AG08395 (cell line): ENCODE measurements around the gene CFAP90.

Experiments
- DNase-seq: peaks from one replicate; pipeline ENCODE4 v3.0.0; 2012; ENCODE audit warnings: mixed read lengths, low spot score

Gene CFAP90

DNA sequence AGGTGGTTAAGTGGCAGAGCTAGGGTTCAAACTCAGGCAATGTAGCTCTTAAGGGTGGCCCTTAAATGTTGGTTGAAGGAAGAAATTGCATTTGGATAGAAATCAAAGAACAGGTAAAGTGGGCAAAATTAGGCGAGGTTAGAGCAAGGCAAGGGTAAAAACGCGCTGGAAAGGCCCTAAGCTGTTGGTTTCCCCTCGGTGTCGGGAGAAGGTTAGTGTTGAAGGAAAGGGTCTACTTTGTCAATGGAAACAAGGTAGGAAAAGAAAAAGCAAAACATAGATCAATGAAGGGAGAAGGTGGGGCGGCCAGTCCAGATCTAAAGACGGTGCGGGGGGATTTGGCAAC is 17.5 kb upstream of the CFAP90 start:
- no peak for DNase-seq

DNA sequence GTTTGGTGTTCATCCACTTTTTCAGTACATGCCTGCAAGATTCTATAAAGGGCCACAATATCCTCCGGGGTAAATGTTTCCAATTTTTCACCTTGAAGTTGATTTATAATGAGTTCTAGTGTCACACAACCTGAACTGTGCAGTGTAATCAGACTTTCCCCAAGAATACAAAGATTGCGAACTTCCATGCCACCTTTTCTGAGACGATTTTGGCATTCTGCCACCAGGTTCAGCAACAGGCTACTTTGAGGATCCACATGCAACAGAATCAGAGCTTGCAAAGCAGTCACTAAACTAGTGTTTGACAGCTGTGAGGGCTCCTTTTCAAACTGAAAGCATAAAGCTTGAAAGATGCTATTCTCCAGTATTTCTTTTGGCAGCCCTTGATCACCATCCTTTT is 16.3 kb upstream of the CFAP90 start:
- no peak for DNase-seq

DNA sequence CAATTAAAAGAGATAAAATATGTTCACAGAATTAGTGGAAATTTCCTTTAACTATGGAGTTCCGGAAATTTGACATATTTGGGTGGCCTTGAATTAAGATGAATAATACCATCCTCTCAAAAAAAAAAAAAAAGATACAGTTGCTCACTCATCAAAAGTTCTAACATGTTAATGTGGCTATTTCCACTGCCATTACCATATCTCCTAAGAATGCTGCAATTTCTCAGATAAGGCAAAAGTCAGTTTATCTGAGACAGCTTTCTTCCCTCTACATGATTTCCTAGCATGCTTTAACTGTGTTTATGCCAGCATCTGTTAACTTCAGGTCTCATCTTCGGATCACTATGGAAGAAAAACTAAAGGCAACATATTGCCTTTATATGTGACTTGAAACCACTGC is 15.3 kb upstream of the CFAP90 start:
- DNase-seq: no peak

DNA sequence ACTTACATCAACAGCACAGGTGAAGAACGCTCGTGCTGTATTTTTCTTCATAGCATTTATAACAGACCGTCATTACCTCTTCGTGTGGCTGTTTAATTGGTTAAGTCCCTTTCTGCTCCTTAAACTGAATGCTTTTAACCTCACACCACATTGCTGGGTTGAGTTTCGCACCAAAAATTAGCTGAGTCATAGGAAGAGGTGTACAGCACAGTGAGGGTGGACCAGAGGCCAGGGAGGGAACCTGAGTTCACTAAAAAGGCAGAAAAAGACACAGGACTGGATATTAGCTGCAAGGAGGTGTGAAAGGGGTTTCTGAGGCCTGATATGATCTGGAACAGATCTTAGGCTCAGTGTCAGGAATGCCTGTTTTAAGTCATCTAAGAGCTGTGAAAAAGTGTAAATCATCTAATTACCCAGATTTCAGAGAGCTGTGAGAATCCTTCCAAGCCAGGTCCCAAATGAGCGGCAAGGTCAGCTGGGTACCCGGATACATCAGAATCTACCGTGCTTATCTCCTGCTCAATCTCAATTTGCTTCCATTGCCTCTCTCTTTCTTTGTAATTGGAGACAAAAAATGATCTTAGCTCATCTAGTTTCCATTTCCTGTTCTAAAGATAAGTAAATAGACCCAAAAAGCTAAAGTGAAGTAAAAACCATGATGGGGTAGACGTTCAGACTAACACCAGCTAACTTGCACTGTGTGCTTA is 7.1 kb upstream of the CFAP90 start:
- no peak for DNase-seq

GRCh38 chr5:7857361-7857760 is 6.4 kb upstream of the CFAP90 start:
- no peak for DNase-seq

DNA sequence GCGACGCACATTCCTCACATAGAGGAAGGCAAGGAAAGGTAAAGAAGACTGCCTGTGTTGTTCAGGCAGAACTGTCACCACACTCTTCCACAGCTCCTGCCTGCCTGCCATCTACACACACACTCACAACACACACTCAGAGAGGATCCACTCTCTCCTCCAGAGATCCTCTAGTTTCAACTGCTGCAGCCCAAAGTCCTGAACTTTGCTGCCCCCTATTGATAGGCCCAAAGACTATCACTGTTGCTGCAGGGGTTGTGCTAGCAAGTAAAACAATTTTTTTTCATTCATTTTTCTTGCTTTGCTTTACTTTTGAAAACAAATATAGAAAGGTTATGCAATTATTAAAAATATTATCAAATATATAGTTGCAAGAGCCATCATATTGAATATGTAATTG is 5.9 kb upstream of the CFAP90 start:
- DNase-seq: no peak

DNA sequence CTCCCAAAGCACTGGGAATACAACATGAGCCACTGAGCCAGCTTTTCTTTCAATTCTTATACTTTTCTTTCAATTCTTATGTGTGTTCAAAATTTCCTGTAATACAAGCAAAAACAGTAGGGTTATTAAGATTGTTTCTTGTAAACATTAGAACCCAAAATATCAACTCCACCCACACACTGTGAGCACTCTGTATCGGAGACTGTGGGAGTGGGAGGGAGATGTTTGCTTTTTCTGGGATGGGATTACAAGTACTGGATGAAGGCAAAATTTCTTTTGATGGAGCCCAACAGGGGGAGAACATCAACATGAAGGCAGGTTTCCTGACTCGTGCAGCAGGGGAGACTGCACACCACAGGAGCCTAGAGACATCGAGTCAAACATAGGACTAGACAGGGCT is 4.7 kb upstream of the CFAP90 start:
- DNase-seq: no peak

GRCh38 chr5:7852988-7853387 is 2.1 kb upstream of the CFAP90 start:
- no peak for DNase-seq

- DNase-seq: no peak
Observed at GRCh38 chr5:7852542-7852941, 1.6 kb upstream of the CFAP90 start.

- DNase-seq: no peak
Observed at GRCh38 chr5:7851617-7852289, 820 bp upstream of the CFAP90 start.

DNA sequence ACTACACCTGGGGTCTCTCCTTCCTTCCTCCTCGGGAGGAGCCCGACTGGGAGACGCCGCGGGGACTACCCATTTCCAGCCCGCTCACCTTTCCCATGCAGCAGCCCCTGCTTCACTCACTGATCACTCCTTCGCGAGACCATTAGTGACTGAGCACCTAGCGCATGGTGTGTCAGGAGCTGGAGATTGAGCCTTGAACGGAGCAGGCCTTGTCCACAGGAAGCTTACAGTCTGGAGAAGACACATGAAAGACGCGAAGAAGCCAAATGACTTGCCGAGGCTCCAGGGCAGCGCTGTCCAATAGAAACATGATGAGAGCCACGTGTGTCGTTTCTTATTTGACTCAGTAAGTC is 283 bp upstream of the CFAP90 start:
- DNase-seq: no peak

DNA sequence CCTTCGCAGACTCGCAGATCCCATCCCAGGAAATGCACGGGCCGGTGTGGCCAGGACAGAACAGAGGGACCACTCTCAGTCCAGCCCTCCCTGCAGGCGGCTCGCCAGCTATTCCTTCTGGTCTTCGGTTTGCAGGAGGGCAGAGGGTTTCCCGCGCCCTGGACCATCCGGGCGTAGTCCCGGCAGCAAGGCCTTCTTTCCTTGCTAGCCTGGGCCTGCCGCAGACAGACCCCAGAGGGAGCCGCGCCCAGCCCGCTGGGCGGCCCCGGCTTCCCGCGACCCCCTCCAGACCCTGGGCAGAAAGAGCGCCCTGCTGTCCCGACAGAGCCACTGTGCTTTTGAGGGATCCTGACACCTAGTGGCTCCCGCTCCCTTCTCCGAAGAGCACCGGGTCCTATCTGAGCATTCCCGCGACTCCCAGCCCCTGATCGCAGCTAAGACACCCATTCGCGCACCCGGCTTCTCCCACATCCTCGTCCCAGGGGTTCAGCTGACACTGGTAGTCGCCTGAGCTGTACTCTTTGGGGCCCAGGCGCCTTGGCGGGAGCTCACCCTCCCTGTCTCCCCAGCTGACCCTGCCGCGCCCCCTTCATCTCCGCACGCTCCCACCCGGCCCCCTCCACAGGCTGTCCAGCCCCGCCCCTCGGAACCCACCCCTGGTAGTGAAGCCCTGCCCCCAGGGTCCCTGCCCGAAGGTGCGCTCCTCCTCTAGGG is 1.1 kb downstream of the CFAP90 start:
- no peak for DNase-seq

DNA sequence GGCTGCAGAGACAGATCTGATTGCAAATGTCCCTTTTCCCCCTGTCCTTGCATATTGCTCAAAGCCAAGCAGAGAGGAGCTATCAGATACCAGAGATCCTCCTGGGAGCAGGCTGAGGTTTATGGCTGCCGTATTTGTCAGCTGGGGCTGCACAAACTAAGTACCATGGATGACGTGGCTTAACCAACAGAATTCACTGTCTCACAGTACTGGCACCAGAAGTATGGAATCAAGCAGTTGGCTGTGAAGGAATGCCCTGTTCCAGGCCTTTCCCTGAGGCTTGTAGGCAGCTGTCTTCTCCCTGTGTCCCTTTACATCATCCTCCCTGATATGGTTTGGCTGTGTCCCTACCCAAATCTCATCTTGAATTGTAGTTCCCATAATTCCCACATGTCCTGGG is 2.6 kb downstream of the CFAP90 start:
- peak; percentile 31 for DNase-seq

DNA sequence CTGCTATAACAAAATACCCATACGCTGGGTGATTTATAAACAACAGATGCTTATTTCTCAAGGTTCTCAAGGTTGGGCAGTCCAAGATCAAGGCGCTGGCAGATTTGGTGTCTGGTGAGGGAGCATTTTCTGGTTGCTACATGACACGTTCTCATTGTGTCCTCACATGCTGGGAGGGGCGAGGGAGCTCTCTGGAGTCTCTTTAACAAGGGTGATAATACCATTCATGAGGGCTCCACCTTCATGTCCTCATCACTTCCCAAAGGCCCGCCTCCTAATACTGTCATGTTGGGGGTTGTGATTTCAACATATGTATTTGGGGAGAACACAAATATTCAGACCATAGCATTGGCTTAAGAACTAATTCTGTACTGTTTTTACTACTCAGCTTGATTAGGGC is 4.6 kb downstream of the CFAP90 start:
- no peak for DNase-seq

DNA sequence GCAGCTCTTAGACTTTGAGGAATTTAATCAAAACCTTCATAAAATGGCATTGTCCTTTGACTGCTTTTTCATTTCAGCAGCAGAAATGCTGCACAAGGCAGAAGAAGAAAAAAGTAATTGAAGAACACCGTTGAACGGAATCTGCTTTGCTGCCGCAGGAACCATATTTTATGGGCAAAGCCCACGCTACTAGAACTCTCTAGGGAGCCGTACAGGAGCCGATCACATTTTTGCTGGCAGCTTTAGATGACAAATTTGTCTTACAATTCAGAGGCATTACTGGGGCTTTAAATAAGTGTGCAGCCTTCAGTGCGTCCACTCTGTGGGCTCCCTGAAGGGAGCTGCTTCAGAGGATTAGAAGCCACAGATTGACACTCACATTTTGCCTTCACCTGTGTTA is 5.4 kb downstream of the CFAP90 start:
- DNase-seq: no peak

- DNase-seq: no peak
Observed at GRCh38 chr5:7844901-7845300, 6.0 kb downstream of the CFAP90 start.

GRCh38 chr5:7842531-7842930 is 8.4 kb downstream of the CFAP90 start:
- DNase-seq: no peak

DNA sequence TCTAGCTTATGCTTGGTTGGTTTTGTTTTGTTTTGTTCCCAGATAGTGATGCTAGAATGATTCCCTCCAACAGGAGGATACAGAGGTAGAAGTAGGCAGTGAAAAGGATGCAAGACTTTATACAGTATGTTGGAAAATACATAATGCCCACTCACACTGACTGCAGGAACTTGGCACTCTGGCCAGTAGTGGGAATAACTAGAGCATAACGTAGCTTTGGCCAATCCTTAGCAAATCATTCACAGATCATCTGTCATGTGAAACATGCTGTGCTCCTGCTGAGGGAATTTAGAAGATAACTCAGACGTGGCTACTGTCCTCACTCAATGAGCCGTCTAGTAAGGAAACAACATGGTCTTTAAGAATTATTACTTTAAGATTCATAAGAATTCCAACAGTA is 13.5 kb downstream of the CFAP90 start:
- no peak for DNase-seq

- DNase-seq: no peak
Observed at GRCh38 chr5:7834982-7835381, 16.0 kb downstream of the CFAP90 start.

DNA sequence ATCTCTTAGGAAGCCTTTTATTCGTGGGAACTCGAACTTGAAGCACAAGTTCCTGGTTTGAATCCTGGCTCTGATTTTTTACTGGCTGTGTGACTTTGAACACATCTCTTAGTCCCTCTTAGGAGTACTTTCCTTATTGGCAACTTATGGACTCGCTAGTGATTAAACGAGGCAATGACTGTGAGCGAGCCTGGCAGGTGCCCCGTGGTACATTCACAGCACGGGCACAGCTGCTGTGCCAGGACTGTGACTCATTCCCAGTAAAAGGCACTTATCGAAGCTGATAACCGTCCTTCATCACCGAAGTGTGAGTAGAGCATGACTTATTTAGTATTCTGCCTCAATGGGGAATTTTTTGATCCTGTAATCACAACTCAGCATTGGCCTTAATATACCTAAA is 22.7 kb downstream of the CFAP90 start:
- no peak for DNase-seq

DNA sequence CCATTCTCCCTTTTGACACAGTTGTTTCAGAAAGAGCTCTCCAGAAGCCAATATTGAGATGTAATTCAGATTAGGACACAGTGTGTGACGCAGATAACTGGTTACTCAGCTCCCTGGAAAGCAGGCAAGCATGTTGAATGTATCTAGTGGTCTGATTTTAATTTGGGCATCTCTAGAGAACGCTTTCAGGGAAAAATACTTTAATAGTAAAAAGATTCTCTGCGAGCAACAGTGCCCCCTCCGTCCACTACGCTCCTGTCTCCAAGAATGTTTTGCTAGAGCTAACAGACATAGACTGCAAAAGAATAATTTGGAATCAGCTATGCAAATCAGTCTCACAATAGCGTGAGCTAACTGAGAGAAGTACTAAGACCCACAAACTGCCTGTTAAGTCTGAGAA is 23.3 kb downstream of the CFAP90 start:
- peak; percentile 21 for DNase-seq

- DNase-seq: no peak
Observed at GRCh38 chr5:7825630-7826029, 25.3 kb downstream of the CFAP90 start.

DNA sequence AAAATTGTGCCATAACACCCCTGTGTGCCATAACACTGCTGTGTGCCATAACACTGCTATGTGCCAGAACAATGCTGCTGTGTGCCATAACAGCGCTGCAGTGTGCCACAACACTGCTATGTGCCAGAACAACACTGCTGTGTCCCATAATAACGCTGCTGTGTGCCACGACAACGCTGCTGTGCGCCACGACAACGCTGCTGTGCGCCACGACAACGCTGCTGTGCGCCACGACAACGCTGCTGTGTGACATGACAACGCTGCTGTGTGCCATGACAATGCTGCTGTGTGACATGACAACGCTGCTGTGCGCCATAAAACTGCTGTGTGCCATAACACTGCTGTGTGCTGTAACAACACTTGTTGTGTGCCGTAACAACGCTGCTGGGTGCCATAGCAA is 25.9 kb downstream of the CFAP90 start:
- DNase-seq: no peak

- DNase-seq: no peak
Observed at GRCh38 chr5:7823594-7823993, 27.3 kb downstream of the CFAP90 start.
